Caco-2 (cell line): ENCODE data around the gene FAM114A2. TPM values are rescaled to one million over a fixed set of nuclear protein-coding genes. Genes with fewer than 3 reads are reported as not detected.

ENCODE experiments used
- BruUV-seq: library from RNA; stranded (reverse); fragments of 400-500 nt; replicated peaks from 2 replicates; lab custom pipeline; 2021; lab: Mats Ljungman, UMichigan
- CTCF ChIA-PET: fragments of 300-600 bp; sonication (Branson Sonifier 250); formaldehyde crosslinking; loops from one replicate; lab custom pipeline; 2022; ENCODE audit warnings: antibody characterized with exemption; lab: Charles Lee
- POLR2A ChIA-PET: fragments of 300-600 bp; sonication (Branson Sonifier 250); formaldehyde crosslinking; loops from one replicate; lab custom pipeline; 2022; ENCODE audit warnings: antibody characterized with exemption; lab: Charles Lee
- DNase-seq, 2 experiments: peaks; one replicate each; pipeline versions ENCODE4 v3.0.0 to v3.0.0-alpha.2; 2020 to 2022
- H3K27me3 ChIP-seq: replicated peaks from 2 replicates; pipeline ENCODE4 v1.6.0; 2011; ENCODE audit warnings: low read length; ENCODE audit not compliant: control insufficient read depth, insufficient read depth
- H3K36me3 ChIP-seq: 2 replicates; pipeline ENCODE4 v1.5.1; 2011; ENCODE audit warnings: low read length; ENCODE audit not compliant: control insufficient read depth, insufficient read depth
- H3K4me1 ChIP-seq: fragments of 250-450 bp; sonication (Bioruptor Pico); 2 replicates; pipeline ENCODE4 v1.5.1; 2020; ENCODE audit warnings: mild to moderate bottlenecking
- H3K4me3 ChIP-seq: 2 replicates; pipeline ENCODE4 v1.5.1; 2011; ENCODE audit warnings: low read depth, mild to moderate bottlenecking, control low read depth, low read length
- H3K9me3 ChIP-seq: fragments of 250-450 bp; sonication (Bioruptor Pico); 2 replicates; pipeline ENCODE4 v1.5.1; 2020; ENCODE audit warnings: mild to moderate bottlenecking, moderate library complexity
- H3K27ac Mint-ChIP-seq: one replicate; pipeline ENCODE4 v1.8.0; 2022; ENCODE audit warnings: mixed read lengths; ENCODE audit not compliant: unreplicated experiment
- H3K27me3 Mint-ChIP-seq: one replicate; pipeline ENCODE4 v1.8.0; 2022; ENCODE audit warnings: mixed read lengths; ENCODE audit not compliant: insufficient read depth, unreplicated experiment
- H3K36me3 Mint-ChIP-seq: one replicate; pipeline ENCODE4 v1.8.0; 2022; ENCODE audit warnings: mild to moderate bottlenecking, mixed read lengths; ENCODE audit not compliant: insufficient read depth, unreplicated experiment
- H3K4me1 Mint-ChIP-seq: one replicate; pipeline ENCODE4 v1.8.0; 2022; ENCODE audit warnings: low read depth, mixed read lengths; ENCODE audit not compliant: unreplicated experiment
- H3K4me3 Mint-ChIP-seq: one replicate; pipeline ENCODE4 v1.8.0; 2022; ENCODE audit warnings: mild to moderate bottlenecking, moderate library complexity, mixed read lengths; ENCODE audit not compliant: unreplicated experiment
- H3K9me3 Mint-ChIP-seq: one replicate; pipeline ENCODE4 v1.8.0; 2022; ENCODE audit warnings: mixed read lengths; ENCODE audit not compliant: unreplicated experiment
- intact Hi-C: fragments of 100-400 bp; cut with micrococcal nuclease; formaldehyde crosslinking; loops from one replicate; pipeline ENCODE4 v1.10.0; 2022; ENCODE audit not compliant: unreplicated experiment
- total RNA-seq: library from RNA; stranded (reverse); gene quantifications from 2 replicates; pipeline ENCODE4 v1.2.3, GENCODE V29; 2022
- TF ChIP-seq, protein P1 (sequence below), 2 experiments: fragments of 200-600 bp in 1 of 2; IDR thresholded peaks; 1 replicate in 1 of 2; 2 replicates in 1 of 2; pipeline versions ENCODE4 v1.5.1 to v1.8.0; 2011 to 2022; ENCODE audit warnings: antibody characterized with exemption in 1 of 2, control low read depth in 1 of 2, inconsistent platforms in 1 of 2, low read depth in 1 of 2, low read length in 1 of 2, mild to moderate bottlenecking in 1 of 2, moderate library complexity in 1 of 2; ENCODE audit not compliant: insufficient read depth in 1 of 2, severe bottlenecking in 1 of 2, unreplicated experiment in 1 of 2

FAM114A2 gene
- total RNA-seq, 1 experiment from 2014 or later, result 15.6 TPM

GRCh38 chr5:153998768-153999167 lies 39.9 kb downstream of the FAM114A2 start:
- TF ChIP-seq, protein P1, sequence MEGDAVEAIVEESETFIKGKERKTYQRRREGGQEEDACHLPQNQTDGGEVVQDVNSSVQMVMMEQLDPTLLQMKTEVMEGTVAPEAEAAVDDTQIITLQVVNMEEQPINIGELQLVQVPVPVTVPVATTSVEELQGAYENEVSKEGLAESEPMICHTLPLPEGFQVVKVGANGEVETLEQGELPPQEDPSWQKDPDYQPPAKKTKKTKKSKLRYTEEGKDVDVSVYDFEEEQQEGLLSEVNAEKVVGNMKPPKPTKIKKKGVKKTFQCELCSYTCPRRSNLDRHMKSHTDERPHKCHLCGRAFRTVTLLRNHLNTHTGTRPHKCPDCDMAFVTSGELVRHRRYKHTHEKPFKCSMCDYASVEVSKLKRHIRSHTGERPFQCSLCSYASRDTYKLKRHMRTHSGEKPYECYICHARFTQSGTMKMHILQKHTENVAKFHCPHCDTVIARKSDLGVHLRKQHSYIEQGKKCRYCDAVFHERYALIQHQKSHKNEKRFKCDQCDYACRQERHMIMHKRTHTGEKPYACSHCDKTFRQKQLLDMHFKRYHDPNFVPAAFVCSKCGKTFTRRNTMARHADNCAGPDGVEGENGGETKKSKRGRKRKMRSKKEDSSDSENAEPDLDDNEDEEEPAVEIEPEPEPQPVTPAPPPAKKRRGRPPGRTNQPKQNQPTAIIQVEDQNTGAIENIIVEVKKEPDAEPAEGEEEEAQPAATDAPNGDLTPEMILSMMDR (IDR thresholded peaks at IDR 0.05; ENCODE audit: insufficient read depth in 1 of 2, low read depth in 1 of 2, low read length in 1 of 2, severe bottlenecking in 1 of 2, unreplicated experiment in 1 of 2), result no peak
- ChIA-PET CTCF (no interaction called here), POLR2A (no interaction called here)
- no peak for DNase-seq
- H3K27me3 ChIP-seq, result no peaks in the 10 kb centered on the region
- Mint-ChIP-seq H3K27ac (no peak overlapping the region), H3K4me1 (no peaks in the 10 kb centered on the region), H3K4me3 (no peak overlapping the region), H3K27me3 (no peaks in the 10 kb centered on the region), H3K9me3 (no peaks in the 10 kb centered on the region), H3K36me3 (no peaks in the 10 kb centered on the region)
- intact Hi-C loops, result no loop called here
- no peaks in the 10 kb centered on the region for H3K4me1 ChIP-seq
- no peaks in the 10 kb centered on the region for H3K9me3 ChIP-seq
- no TSS peak for BruUV-seq
- no peak overlapping the region for H3K4me3 ChIP-seq
- no peaks in the 10 kb centered on the region for H3K36me3 ChIP-seq

GRCh38 chr5:153998010-153998409 lies 40.7 kb downstream of the FAM114A2 start:
- ChIA-PET CTCF (no interaction called here), POLR2A (no interaction called here)
- H3K27me3 ChIP-seq, result no peaks in the 10 kb centered on the region
- H3K36me3 ChIP-seq, result no peaks in the 10 kb centered on the region
- no TSS peak for BruUV-seq
- TF ChIP-seq, protein P1 (IDR thresholded peaks at IDR 0.05; ENCODE audit: insufficient read depth in 1 of 2, low read depth in 1 of 2, low read length in 1 of 2, severe bottlenecking in 1 of 2, unreplicated experiment in 1 of 2), result no peak
- no peak overlapping the region for H3K4me3 ChIP-seq
- intact Hi-C loops, result no loop called here
- Mint-ChIP-seq H3K9me3 (no peaks in the 10 kb centered on the region), H3K36me3 (no peaks in the 10 kb centered on the region), H3K4me1 (no peaks in the 10 kb centered on the region), H3K27me3 (no peaks in the 10 kb centered on the region), H3K27ac (no peak overlapping the region), H3K4me3 (no peak overlapping the region)
- no peaks in the 10 kb centered on the region for H3K4me1 ChIP-seq
- H3K9me3 ChIP-seq, result no peaks in the 10 kb centered on the region
- no peak for DNase-seq

- no TSS peak for BruUV-seq
- no peaks in the 10 kb centered on the region for H3K9me3 ChIP-seq
- no peaks in the 10 kb centered on the region for H3K4me1 ChIP-seq
- H3K27ac Mint-ChIP-seq, result no peak overlapping the region
- no peak for DNase-seq
- H3K4me3 ChIP-seq, result no peak overlapping the region
- TF ChIP-seq, protein P1 (IDR thresholded peaks at IDR 0.05; ENCODE audit: insufficient read depth in 1 of 2, low read depth in 1 of 2, low read length in 1 of 2, severe bottlenecking in 1 of 2, unreplicated experiment in 1 of 2), result no peak
- H3K36me3 ChIP-seq, result no peaks in the 10 kb centered on the region
- intact Hi-C loops, result no loop called here
- CTCF ChIA-PET, result no interaction called here
- H3K27me3 ChIP-seq, result no peaks in the 10 kb centered on the region
- POLR2A ChIA-PET, result no interaction called here
- H3K4me1 Mint-ChIP-seq, result no peaks in the 10 kb centered on the region
- H3K9me3 Mint-ChIP-seq, result no peaks in the 10 kb centered on the region
- no peaks in the 10 kb centered on the region for H3K36me3 Mint-ChIP-seq
- no peaks in the 10 kb centered on the region for H3K27me3 Mint-ChIP-seq
- H3K4me3 Mint-ChIP-seq, result no peak overlapping the region
Observed at GRCh38 chr5:153991168-153991567, 47.5 kb downstream of the FAM114A2 start.
